ENCODE measurements around the gene THEM5.
"Not testable (repeated sequence)": the region's sequence is repeated elsewhere in the genome, so short reads cannot be mapped to it uniquely, and the experiment has no call there.

Gene THEM5, protein sequence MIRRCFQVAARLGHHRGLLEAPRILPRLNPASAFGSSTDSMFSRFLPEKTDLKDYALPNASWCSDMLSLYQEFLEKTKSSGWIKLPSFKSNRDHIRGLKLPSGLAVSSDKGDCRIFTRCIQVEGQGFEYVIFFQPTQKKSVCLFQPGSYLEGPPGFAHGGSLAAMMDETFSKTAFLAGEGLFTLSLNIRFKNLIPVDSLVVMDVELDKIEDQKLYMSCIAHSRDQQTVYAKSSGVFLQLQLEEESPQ

DNA sequence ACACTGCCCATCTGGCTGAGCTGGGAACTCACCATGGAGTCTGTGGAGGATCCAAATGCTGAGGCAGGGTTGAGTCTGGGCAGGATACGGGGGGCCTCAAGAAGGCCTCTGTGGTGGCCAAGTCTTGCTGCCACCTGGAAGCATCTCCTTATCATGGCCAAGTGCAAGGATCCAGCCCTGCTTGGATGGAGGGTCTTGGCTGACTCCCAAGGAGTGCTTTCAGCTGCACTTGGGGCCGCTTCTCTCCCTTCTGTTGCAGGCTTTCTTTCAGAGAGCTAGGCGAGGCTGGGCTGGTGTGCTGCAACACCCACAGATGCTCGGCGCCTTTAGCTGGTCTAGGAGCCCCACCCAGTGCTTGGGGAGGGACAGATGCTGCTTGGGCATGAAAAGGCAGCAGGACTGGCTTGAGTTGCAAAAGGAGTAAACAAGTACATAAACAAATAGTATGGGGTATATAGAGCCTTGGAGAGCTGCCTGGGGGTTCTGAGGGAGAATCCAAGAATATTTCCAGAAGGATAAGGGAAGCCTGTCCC lies at the start of gene THEM5:
TSS of gene THEM5 (minus strand) at position 302 of the 533 bp plus-strand sequence. CDS start at position 155, 147 bp downstream.
- peak; percentile 25 to 62 for DNase-seq

DNA sequence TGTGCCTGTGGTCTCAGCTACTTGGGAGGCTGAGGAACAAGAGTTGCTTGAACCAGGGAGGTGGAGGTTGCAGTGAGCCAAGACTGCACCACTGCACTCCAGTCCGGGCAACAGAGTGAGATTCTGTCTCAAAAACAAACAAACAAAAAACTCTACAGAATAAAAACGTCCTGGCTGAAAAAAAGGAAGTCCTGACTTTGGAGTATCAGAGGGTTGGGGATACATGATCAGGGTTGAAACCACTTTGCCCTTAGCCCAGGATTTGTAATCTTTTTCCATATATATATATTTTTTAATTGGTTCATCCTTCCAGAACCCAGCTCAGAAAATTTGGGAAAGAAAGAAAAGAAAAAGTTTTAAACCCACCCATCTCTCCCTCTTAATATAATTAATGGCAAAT lies 49.3 kb upstream of the THEM5 start:
- DNase-seq = no peak

DNA sequence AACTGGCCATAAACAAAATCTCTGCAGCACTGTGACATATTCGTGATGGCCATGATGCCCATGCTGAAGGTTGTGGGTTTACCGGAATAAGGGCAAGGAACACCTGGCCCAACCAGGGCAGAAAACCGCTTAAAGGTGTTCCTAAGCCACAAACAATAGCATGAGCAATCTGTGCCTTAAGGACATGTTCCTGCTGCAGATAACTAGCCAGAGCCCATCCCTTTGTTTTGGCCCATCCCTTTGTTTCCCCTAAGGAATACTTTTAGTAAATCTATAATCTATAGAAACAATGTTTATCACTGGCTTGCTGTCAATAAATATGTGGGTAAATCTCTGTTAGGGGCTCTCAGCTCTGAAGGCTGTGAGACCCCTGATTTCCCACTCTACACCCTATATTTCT lies 47.3 kb upstream of the THEM5 start:
- DNase-seq = not testable (repeated sequence)

DNA sequence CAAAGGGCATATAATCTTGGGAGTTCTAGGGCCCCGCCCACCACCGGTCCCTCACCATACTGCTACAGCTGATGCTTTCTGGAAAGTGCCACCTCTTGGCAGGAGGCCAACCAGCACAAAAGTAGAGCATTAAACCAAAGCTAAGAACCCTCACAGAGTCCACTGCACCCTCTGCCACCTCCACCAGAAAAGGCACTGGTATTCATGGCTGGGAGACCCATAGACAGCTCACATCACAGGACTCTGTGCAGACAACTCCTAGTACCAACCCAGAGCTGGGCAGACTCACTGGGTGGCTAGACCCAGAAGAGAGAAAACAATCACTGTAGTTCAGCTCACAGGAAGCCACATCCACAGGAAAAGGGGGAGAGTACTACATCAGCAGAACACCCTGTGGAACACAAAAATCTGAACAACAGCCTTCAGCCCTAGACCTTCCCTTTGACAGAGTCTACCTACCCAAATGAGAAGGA lies 45.0 kb upstream of the THEM5 start:
- DNase-seq = no peak

DNA sequence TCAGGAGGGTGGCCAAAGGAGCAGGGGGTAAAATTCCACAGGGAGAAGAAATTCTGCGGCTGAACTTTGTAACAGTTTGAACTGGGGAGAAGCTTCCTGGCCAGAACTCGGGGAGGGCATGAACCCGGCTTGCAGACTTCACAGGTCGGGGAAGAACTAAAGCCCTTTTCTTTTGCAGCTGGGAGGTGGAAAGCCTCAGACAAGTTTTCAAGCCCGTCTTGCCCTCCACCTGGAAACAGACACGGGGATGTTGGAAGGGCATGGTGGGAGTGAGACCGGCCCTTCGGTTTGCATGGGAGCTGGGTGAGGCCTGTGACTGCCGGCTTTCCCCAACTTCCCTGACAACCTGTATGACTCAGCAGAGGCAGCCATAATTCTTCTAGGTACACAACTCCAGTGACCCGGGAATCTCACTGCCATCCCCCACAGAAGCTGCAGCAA lies 44.5 kb upstream of the THEM5 start:
- DNase-seq = no peak

DNA sequence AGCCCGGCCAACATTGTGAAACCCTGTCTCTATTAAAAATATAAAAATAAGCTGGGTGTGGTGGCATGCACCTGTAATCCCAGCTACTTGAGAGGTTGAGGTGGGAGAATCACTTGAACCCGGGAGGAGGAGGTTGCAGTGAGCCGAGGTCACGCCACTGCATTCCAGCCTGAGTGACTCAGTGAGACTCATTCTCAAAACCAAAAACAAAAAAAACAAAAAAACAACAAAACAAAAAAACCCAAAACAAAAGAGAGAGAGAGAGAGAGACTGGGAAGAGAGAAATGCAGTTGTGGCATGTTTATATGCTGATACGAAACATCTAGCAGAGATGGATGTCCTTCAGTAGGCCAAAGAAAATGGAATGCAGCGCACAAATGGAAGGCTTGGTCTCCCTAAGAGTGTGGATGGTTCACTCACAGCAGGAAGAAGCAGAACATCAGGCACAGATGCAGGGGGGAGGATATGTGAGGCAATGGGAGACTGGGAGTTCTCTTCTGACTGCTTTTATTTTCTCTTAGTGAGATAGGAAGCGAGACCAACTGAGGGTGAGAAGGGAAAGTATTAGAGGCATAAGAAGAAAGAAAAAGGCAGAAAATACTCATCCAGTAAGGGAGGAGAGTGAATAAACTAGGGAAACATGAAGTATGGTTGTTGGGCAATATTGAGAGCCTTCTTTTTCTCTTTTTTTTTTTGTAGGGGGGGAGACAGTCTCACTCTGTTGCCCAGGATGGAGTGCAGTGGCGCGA lies 39.8 kb upstream of the THEM5 start:
- DNase-seq = no peak

DNA sequence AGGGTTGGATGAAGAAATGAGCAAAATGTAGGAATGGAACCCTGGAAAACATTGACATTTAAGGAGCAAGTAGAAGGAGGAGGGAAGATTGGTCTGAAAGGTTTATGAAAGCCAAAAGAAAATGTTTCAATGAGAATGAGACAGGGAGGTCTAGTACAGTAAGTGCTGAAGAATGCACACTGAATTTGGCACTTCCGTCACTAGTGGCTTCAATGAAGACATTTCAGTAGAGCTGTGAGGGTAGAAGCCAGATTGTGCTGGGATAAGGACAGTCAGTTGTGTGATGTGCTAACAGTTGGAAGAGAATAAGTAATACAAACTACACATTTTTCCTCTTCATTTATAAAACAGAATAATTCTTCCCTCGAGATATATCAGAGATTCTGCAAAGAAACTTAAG lies 38.7 kb upstream of the THEM5 start:
- no peak for DNase-seq

DNA sequence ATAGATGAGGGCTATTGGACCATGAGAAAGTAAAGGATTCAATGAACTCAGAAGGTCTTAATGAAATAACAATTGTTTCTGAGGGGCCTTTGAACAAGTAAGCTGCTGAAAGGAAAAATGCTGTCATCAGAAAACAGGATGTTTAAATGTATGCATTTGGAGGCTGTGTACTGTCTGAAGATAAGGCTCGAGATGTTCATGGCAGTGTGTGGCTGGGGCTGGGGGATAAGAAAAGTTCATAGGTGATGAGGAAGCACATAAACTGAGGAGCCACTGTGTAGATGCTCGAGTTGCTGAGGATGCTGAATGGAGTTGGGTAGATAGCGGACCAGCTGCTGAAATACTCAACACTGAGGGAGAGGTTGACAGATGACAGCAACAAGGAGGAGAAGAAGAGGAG lies 38.0 kb upstream of the THEM5 start:
- DNase-seq = no peak

DNA sequence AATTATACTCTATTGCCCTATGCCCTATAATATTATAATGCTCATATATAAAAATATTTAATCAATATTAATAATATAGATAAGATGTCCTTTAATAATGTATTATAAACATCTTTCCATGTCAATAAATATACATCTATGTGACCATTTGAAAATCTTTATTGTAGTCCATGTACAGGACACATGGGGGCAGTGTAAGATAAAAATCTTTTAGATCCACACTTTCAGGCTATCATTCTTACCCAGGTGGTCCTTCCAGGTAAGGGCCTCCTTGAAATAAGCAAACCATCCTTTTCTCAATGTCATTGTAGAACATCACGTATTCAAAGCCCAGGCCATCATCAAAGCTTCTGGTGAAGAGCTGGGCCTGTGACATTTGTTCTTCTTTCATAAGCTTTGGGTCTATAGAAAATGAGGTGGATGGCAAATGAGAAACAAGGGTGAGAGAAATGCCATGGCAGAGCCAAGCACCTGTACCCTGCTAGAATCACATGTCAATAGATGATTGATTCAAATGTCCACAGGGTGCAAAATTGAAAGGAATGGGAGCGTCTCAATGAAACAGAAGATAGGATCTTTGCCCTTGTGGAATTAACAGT lies 35.6 kb upstream of the THEM5 start:
- peak in 1 of 2 experiments; percentile 5 for DNase-seq

DNA sequence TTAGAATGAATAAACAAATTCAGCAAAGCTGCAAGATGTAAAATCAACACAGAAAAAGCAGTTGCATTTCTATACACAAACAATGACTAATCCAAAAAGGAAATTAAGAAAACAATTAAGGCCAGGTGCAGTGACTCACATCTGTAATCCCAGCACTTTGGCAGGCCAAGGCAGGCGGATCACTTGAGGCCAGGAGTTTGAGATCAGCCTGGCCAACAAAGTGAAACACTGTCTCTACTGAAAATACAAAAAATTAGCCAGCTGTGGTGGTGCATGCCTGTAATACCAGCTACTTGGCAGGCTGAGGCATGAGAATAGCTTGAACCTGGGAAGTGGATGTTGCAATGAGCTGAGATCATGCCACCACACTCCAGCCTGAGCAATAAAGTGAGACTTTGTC lies 33.5 kb upstream of the THEM5 start:
- DNase-seq = no peak

DNA sequence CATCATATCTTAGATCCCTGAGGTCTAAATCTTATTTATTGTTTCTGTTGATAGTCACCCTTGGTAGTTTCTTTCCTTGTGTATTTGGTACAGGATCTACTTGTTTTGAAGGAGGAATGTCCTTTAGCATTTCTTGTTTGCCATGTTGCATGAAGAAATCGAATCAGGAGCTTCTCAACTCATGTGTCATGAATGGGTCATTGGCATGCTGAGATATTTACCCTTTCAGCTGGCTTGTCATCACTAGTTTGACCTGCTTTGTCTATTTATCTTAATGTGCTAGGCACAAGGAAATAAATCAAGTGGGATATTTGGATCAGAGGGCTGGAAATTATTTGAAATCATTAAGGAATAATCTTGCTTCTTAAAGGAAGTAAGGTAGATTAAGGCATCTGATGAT lies 32.0 kb upstream of the THEM5 start:
- no peak for DNase-seq

DNA sequence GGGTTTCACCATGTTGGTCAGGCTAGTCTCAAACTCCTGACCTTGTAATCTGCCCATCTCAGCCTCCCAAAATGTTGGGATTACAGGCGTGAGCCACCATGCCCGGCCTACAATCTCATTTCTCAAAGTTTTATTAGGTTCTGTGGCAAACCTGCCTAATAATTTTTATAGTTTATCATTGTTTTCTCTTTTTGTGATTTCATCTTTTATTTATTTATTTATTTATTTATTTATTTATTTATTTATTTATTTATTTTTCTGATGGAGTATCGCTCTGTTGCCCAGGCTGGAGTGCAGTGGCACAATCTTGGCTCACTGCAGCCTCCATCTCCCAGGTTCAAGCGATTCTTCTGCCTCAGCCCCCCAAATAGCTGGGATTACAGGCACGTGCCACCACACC lies 31.4 kb upstream of the THEM5 start:
- DNase-seq = not testable (repeated sequence)

DNA sequence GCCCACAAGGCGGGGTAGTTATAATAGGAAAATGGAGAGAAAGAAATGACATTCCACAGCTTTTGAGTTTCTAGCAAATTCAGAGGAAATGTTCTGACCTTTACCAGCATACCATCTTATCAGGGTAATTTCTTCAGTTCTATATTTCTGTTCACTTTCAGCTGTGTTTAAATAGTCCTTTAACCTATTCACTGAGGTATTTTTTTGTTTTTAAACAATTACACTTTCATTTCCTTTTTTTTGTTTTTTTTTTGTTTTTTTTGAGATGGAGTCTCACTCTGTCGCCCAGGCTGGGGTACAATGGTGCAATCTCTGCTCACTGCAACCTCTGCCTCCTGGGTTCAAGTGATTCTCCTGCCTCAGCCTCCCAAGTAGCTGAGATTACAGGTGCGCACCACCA lies 30.9 kb upstream of the THEM5 start:
- DNase-seq = not testable (repeated sequence)

DNA sequence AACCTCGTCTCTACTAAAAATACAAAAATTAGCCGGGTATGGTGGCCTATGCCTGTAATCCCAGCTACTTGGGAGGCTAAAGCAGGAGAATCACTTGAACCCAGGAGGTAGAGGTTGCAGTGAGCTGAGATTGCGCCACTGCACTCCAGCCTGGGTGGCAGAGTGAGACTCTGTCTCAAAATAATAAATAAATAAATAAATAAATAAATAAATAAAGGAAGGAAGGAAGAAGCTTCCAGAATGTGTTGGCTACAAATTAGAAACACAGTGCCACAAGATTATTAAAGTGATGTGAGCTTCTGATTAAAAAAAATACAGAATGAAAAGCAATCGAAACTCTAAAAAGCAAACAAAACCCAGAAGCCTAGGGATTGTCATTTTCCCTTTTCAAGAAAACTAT lies 30.4 kb upstream of the THEM5 start:
- DNase-seq = not testable (repeated sequence)

DNA sequence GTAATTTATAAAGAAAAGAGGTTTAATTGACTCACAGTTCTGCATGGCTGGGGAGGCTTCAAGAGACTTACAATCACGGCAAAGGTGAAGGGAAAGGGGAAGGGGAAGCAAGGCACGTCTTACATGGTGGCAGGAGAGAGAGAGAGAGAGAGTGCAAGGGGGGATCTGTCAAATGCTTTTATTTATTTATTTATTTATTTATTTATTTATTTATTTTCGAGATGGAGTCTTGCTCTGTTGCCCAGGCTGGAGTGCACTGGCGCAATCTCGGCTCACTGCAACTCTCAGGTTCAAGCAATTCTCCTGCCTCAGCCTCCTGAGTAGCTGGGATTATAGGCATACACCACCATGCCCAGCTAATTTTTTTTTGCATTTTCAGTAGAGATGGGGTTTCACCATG lies 29.4 kb upstream of the THEM5 start:
- DNase-seq = not testable (repeated sequence)

DNA sequence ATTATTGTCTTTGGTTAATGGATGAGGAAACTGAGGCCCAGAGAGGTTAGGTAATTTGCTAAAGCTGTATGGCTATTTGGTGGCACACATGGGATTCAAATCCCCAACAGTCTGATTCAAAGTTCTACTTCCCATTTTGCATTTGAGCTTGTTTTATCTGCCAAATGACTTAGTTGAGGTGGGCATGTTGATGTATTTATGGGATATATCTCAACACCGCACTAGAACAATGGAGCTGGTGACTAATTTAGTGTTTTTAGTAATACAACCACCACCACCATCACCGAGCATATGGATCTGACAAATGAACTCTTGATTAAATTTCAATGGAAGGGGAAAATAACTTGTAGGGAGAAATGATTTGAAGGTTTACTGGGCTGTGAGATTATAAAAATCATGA lies 29.0 kb upstream of the THEM5 start:
- DNase-seq = no peak

DNA sequence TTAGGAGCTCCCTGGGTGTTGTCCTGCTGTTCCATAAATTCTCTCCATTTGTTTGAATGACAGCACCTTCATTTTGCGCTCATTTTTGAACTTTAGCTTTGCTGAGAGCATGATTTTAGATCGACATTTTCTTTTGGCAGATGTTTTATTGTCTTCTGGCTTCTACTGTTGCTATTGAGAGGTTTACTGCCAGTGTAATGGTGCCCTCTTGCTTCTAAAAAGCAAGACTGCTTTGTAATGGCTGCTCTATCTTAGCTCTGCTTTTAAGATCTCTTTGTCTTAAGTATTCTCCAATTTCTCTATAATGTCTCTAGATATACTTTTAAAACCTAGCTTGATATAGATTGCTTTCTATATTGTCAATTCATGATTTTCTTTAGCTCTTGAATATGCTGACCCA lies 28.0 kb upstream of the THEM5 start:
- peak in 1 of 2 experiments; percentile 3 for DNase-seq

DNA sequence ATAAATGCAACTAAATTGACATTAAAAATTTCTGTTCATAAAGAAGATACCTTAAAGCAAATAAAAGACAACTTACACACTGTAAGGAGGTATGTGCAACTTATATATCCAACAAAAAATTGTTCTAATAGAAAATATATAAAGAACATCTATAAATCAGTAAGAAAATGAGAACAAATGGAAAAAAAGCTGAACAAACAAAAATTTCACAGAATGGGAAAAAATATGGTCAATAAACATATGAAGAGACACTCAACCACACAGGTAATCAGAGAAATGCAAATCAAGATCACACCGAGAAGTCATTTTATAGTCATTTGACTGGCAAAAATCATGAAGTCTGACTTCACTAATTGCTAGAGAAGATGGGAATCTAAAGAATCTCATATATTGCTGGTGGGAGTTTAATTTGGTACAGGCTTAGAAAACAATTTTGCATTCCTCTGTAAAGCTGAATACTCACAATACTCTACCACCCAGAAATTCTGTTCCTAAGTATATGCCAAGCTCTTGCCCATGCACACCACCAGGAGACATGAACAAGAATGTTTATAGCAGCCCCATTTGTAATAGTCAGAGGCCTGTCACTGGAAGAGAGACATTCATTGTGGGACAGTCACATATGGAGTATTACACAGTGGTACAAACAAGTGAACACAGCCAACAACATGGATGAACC lies 22.0 kb upstream of the THEM5 start:
- no peak for DNase-seq

DNA sequence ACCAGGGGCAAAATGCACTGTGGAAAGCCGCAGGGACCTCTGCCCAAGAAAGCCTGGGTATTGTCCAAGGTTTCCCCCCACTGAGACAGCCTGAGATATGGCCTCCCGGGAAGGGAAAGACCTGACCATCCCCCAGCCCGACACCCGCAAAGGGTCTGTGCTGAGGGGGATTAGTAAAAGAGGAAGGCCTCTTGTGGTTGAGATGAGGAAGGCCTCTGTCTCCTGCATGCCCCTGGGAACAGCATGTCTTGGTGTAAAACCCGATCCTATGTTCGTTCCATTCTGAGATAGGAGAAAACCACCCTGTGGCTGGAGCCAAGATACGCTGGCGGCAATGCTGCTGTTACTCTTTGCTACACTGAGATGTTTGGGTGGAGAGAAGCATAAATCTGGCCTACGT lies 19.3 kb upstream of the THEM5 start:
- not testable (repeated sequence) for DNase-seq

DNA sequence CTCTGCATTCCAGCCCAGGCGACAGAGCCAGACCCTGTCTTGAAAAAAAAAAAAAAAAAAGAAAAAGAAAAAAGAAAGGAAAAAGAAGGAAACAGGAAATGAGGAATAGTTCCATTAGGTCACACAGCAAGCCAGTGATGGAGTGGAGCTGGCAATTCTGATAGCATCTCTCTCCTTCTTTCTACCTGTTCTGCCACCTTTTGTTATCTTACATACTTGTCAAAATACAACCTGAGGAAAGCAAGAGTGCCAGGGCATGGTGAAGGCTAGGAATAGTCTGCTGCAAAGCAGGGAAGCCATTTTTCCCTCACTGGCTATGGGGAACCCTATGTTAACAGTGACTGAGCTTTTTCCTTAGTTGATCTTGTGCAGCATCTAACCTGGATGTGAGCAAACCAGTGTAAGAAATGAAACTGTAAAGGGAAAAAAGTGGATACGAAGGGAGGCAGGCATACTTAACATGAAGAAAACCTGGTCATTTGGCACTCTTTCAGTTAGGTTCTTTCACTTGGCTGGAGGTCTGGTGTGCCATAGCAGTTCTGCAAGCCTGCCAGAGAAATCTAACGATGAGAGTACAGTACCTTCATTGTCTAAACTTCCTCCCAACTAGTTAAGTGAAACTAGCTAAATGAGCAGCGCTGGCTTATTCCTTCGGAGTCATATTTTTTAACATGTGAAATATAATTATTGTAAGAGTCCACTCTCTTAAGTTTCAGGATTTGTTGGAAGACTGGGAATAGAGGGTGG lies 17.9 kb upstream of the THEM5 start:
- DNase-seq = no peak

DNA sequence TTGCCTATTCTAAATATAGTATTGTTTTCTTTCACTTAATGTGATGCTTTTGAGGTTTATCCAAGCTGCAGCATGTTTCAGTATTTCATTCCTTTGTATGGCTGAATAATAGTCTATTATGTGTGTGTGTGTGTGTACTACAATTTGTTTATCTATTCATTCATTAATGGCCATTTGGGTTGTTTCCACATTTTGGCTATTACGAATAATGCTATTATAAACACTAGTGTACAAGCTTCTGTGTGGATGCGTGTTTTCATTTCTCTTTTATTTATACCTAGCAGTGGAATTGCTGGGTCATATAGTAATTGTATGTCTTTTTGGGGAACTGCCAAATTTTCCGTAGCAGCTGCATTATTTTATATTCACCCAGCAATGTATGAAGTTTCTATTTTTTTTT lies 15.0 kb upstream of the THEM5 start:
- no peak for DNase-seq

DNA sequence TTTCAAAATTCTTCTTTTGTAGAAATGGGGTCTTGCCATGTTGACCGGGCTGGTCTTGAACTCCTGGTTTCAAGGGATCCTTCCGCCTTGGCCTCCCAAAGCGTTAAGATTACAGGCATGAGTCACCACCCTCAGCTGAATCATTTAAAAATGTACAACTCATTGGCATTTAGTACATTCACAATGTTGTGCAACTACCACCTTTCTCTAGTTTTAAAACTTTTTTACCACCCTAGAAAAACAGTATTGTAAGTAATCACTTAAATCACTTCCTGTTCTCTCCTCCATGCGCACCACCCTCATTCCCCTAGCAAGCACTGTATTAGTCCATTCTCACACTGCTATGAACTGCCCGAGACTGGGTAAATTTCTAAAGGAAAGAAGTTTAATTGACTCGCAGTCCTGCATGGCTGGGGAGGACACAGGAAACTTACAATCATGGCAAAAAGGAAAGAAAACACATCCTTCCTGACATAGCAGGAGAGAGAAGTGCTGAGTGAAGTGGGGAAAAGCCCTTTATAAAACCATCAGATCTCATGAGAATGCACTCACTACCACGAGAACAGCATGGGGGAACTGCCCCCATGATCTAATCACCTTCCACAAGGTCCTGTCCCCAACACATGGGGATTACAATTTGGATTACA lies 14.4 kb upstream of the THEM5 start:
- no peak for DNase-seq
